GM19438 (cell line): ENCODE measurements around the gene RESP18.
"Not testable (repeated sequence)": the region's sequence is repeated elsewhere in the genome, so short reads cannot be mapped to it uniquely, and the experiment has no call there.

ENCODE experiments used
- ATAC-seq: cut with Tn5 transposase; IDR thresholded peaks from one replicate; pipeline ENCODE4 v1.9.1; 2021; ENCODE audit warnings: low read depth; ENCODE audit not compliant: unreplicated experiment

Gene RESP18

DNA sequence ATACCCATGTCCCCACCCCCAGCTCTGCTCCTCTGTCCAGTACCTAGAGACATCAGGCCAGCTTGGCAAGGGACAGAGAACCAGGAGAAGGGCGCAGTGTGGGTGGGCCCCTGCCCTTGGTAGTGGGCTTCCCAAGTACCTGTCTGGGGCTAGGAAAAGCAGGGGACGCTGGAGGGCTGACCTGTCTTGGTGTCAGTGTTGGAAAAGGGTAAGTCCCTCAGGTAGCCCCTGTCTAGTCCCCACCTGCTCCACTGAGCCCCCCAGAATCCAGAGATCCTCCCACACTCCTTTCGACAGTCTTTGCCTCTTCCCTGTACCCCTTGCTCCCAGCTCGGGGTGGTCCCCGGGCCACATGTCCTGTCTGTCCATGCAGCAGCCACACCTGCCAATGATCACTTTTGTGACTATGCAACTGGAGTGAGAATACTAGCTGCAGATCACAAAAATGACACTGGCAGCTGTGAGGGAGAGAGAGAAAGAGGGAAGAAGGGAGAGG is 38.8 kb downstream of the RESP18 start:
- no peak for ATAC-seq

- ATAC-seq: no peak
Observed at GRCh38 chr2:219292616-219293015, 39.9 kb downstream of the RESP18 start.

GRCh38 chr2:219291910-219292490 is 40.5 kb downstream of the RESP18 start:
- ATAC-seq: no peak

- no peak for ATAC-seq
Observed at GRCh38 chr2:219291394-219291793, 41.1 kb downstream of the RESP18 start.

DNA sequence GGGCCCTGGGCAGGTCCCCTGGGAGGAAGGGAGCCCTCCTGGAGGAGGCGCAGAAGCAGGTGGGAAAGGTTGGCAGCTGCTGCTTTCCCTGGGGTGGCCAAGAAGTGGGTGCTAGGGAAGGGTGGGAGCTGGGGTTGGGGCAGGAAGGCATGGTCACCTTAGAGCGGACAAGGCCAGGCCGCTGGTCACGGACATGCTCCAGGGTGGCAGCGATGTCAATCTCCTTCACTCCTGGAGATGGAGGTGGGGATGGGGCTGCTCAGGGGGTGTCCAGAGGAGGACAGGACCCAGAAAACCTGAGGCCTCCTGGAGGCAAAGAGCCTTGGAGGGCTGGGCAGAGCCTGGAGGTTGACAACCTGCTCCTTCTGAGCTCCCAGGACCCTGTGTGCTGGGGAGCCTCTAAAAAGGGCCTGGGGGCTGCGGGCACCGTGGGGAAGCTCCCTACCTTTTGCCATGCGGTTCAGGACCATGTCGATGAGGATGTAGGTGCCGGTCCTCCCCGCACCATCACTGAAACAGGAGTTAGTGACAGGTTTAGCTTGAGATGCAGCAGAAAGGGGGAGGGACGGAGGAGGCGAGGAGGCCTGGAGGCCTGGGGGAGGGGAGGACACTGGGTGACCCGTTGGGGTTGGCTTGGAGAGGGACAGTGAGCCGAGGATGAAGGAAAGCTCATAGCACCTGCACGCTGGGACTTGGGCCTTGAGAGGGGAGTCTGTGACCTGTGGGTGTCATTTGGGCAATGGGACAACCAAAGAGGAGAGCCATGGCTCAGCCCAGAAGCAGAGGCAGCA is 42.0 kb downstream of the RESP18 start:
- ATAC-seq: no peak

GRCh38 chr2:219289537-219290361 is 42.8 kb downstream of the RESP18 start:
- ATAC-seq: no peak

- no peak for ATAC-seq
Observed at GRCh38 chr2:219289195-219289536, 43.4 kb downstream of the RESP18 start.

GRCh38 chr2:219287580-219288265 is 44.8 kb downstream of the RESP18 start:
- no peak for ATAC-seq

- ATAC-seq: not testable (repeated sequence)
Observed at GRCh38 chr2:219287116-219287440, 45.5 kb downstream of the RESP18 start.

DNA sequence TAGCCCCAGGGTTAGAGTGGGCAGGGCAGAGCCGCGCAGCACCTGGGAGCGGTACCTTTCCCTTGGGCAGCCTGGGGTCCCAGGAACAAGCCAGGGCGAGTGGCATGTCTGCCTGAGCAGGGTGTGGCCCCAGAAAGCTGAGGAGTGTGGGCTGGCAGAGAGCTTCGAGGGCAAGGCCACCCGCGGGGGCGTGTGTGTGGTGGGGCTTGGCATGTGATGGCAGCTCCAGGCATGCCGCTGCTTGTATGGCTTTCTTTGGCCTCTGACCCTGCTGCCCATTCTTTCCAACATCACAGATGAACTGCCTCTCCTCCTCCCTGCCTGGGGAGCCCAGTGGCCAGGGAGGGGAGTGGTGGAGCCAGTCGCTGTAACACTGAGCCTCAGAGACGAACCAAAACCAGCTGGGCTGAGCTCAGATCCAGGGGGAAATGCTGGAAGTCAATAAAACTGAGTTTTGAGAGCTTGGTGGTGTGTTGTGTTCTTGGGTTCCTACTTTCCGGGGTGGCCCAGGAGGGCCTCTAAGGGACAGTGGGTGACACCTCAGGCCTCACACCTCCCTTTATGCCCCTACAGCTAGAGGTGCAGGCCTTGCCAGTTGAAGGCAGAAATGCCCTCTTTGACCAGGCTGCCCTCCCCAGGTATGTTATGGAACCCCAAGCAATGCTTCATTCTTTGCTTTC is 46.0 kb downstream of the RESP18 start:
- no peak for ATAC-seq

DNA sequence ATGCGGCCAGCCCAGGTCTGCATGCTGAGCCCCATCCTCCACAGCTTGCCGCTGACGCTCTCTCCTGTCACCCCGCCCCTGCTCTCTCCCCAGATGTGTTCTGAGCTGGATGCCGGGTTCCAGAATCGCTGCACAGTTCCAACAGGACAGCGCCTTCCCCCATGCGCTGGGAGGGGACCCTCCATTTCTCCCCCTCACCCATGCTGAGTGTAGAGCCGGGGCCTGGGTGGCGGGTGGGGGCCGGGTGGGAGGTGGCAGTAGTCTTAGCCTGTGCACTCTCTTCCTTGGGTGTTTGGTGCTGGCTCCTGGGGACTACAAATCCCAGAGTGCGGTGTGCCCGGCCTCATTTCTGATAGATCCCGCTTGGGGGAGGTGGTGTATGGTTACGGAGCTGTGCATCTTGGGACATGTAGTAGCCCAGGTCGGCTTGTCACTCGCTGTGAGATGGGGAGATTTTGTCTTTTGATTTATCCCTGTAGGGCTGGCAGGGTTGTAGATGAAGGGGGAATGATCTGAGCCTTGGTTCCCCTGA is 46.6 kb downstream of the RESP18 start:
- ATAC-seq: no peak

DNA sequence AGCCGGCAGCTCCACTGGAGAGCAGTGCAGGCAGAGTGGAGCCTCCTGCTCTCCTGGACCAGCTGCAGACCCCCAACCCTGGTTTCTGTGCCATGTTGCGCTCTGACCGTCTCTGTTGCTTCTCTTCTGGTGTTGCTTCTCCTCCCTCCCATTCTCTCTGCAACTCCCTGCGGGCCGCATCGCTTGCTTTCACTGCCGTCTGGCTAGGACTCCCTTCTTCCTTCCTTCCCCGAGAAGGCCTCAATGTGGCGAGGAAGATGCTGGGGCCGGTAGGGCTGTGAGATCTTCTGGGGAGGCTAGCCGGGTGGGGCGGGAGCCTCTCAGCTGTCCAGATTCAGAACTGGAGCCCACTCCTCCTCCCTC is 47.2 kb downstream of the RESP18 start:
- no peak for ATAC-seq

GRCh38 chr2:219284501-219285372 is 47.8 kb downstream of the RESP18 start:
- no peak for ATAC-seq

GRCh38 chr2:219282943-219283581 is 49.5 kb downstream of the RESP18 start:
- no peak for ATAC-seq

DNA sequence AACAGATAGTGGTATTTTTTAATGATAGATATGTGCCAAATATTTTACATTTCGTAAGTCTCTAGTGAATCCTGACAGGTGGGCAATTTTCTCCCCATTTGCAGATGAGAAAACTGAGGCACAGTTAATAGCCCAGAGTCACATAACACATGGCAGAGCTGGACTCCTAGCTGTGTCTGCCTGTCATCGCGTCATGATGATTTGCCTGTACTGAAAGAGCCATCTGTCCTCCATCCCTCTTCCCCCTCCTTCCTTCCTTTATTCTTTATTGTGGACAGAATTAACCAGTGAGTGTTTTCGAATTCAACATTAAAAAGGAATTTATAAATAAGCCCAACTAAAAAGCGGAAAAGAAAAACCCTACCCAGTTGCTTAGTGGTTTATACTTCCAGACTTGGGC is 50.2 kb downstream of the RESP18 start:
- ATAC-seq: no peak

GRCh38 chr2:219281588-219281987 is 51.0 kb downstream of the RESP18 start:
- ATAC-seq: no peak

GRCh38 chr2:219280651-219281050 is 51.9 kb downstream of the RESP18 start:
- no peak for ATAC-seq

DNA sequence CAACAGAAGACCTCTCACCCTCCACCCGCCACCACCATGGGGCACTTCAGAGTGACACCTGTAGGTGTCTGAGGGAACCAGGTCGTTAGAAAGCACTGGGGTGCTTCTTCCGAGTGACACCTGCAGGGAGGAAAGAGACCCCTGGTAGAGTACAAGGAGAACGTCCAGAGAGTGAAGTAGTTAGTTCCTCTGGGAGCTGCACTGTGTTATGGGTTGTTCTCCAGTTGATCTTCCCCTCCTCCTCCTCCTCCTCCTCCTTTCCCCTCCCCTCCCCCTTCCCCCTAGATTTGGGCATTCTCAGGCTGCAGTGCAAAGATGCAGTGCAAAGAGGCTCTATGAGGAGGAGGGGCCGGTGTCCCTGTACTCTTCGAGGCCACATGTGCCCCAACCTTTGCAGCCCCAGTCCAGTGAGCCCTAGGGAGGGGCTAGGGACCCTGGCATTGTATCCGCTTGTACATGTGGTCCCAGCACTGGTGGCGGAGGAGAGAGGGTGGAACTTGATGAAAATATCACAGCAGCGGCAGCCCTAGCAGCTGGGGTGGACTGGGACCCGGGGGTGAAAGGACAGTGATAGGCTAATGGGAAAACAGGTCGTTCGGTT is 52.5 kb downstream of the RESP18 start:
- ATAC-seq: no peak
